Smooth muscle cell (in vitro differentiated cells): ENCODE data around the gene HDHD5. TPM values are rescaled to one million over a fixed set of nuclear protein-coding genes. Genes with fewer than 3 reads are reported as not detected.

Experiments used
- DNase-seq: peaks from one replicate; lab custom pipeline; 2025; ENCODE audit not compliant: unreplicated experiment; lab: John Stamatoyannopoulos, UW
- H2AFZ ChIP-seq: fragments of 200-600 bp; sonication (generic); 2 replicates; pipeline ENCODE4 v1.6.0; 2016; ENCODE audit warnings: antibody characterized with exemption, low read depth, mild to moderate bottlenecking
- H3F3A ChIP-seq: fragments of 200-600 bp; sonication (generic); 2 replicates; pipeline ENCODE4 v1.6.0; 2017; ENCODE audit warnings: antibody characterized with exemption, low read depth
- H3K27ac ChIP-seq: fragments of 200-600 bp; sonication (generic); 2 replicates; pipeline ENCODE4 v1.5.1; 2016; ENCODE audit warnings: low read depth, mild to moderate bottlenecking
- H3K27me3 ChIP-seq: fragments of 200-600 bp; sonication (generic); 2 replicates; pipeline ENCODE4 v1.6.1; 2016; ENCODE audit warnings: low read depth, mild to moderate bottlenecking
- H3K36me3 ChIP-seq: fragments of 200-600 bp; sonication (generic); 2 replicates; pipeline ENCODE4 v1.5.1; 2016; ENCODE audit warnings: low read depth
- H3K4me1 ChIP-seq: fragments of 200-600 bp; sonication (generic); 2 replicates; pipeline ENCODE4 v1.5.1; 2016; ENCODE audit warnings: low read depth
- H3K4me2 ChIP-seq: fragments of 200-600 bp; sonication (generic); 2 replicates; pipeline ENCODE4 v1.6.0; 2016; ENCODE audit warnings: mild to moderate bottlenecking
- H3K4me3 ChIP-seq: fragments of 200-600 bp; sonication (generic); 2 replicates; pipeline ENCODE4 v1.5.1; 2016; ENCODE audit warnings: mild to moderate bottlenecking
- H3K79me2 ChIP-seq: fragments of 200-600 bp; sonication (generic); 2 replicates; pipeline ENCODE4 v1.6.0; 2016; ENCODE audit warnings: low read depth, mild to moderate bottlenecking
- H3K9ac ChIP-seq: fragments of 200-600 bp; sonication (generic); 2 replicates; pipeline ENCODE4 v1.6.0; 2016; ENCODE audit warnings: low read depth
- H3K9me3 ChIP-seq: fragments of 200-600 bp; sonication (generic); replicated peaks from 2 replicates; pipeline ENCODE4 v1.5.1; 2016; ENCODE audit warnings: low read depth
- H4K20me1 ChIP-seq: fragments of 200-600 bp; sonication (generic); 2 replicates; pipeline ENCODE4 v1.6.0; 2016; ENCODE audit warnings: low read depth
- CTCF ChIP-seq: fragments of 200-600 bp; sonication (generic); IDR thresholded peaks from 2 replicates; pipeline ENCODE4 v1.5.1; 2017; ENCODE audit warnings: borderline replicate concordance, mild to moderate bottlenecking, antibody characterized with exemption; ENCODE audit not compliant: insufficient read depth, poor library complexity, severe bottlenecking
- WGBS: methylation state at CpG from one replicate; pipeline ENCODE4 v1.1.7; 2016; ENCODE audit warnings: low lambda C conversion rate; 5-methylcytosine and 5-hydroxymethylcytosine counted together
- polyA plus RNA-seq: library from polyadenylated mRNA; unstranded; fragments of >200 nt; fragmentation: Nextera tagmentation; extraction: Ambion mirVana; gene quantifications from 2 replicates; pipeline ENCODE4 v1.2.1, GENCODE V29; 2016
- total RNA-seq: library from RNA; depleted of rRNA; stranded (reverse); fragments of >200 nt; gene quantifications from 2 replicates; pipeline ENCODE4 v1.2.3, GENCODE V29; 2014

The HDHD5 gene
- total and polyA plus RNA-seq, 2 experiments from 2014 or later, result 25.5 to 52.1 TPM

GRCh38 chr22:17120281-17120680 lies 38.8 kb downstream of the HDHD5 start:
- TF ChIP-seq CTCF, result no peak
- no peaks in the 10 kb centered on the region for H3K79me2 ChIP-seq
- WGBS, result 0% methylated on average over 1 of the region's 45 CpGs
- H2AFZ ChIP-seq, result no peak overlapping the region
- H3K9me3 ChIP-seq, result no peaks in the 10 kb centered on the region
- peak; percentile 16 for DNase-seq
- H3K4me3 ChIP-seq, result peak overlapping the region; percentile 65
- peaks cover 9% of the 10 kb centered on the region for H3K4me1 ChIP-seq
- H3K27me3 ChIP-seq, result peaks cover 25% of the 10 kb centered on the region
- H3K4me2 ChIP-seq, result peak overlapping the region; percentile 93
- no peaks in the 10 kb centered on the region for H3F3A ChIP-seq
- no peaks in the 10 kb centered on the region for H3K36me3 ChIP-seq
- H3K9ac ChIP-seq, result no peak overlapping the region
- no peak overlapping the region for H3K27ac ChIP-seq
- H4K20me1 ChIP-seq, result no peaks in the 10 kb centered on the region

- 50% methylated on average over 50 of the region's 63 CpGs for WGBS
- H3K9ac ChIP-seq, result no peak overlapping the region
- peak; percentile 18 for TF ChIP-seq CTCF
Measured at GRCh38 chr22:17119481-17120202, 39.4 kb downstream of the HDHD5 start.

GRCh38 chr22:17118342-17118741 lies 40.7 kb downstream of the HDHD5 start:
- Histone ChIP-seq H3K4me2 (no peak overlapping the region), H3K27ac (no peak overlapping the region)
- TF ChIP-seq CTCF, result no peak

More at GRCh38 chr22:17119481-17120202, 39.4 kb downstream of the HDHD5 start:
- Histone ChIP-seq H3K36me3 (no peaks in the 10 kb centered on the region), H3K27ac (no peak overlapping the region), H2AFZ (no peak overlapping the region), H3K4me3 (no peak overlapping the region), H3F3A (no peaks in the 10 kb centered on the region), H3K9me3 (no peaks in the 10 kb centered on the region), H3K4me1 (peaks cover 9% of the 10 kb centered on the region), H3K4me2 (no peak overlapping the region), H4K20me1 (no peaks in the 10 kb centered on the region), H3K79me2 (no peaks in the 10 kb centered on the region), H3K27me3 (peaks cover 25% of the 10 kb centered on the region)
- no peak for DNase-seq

GRCh38 chr22:17117890-17118289 lies 41.2 kb downstream of the HDHD5 start:
- Histone ChIP-seq H3K79me2 (no peaks in the 10 kb centered on the region), H4K20me1 (no peaks in the 10 kb centered on the region), H3K4me2 (no peak overlapping the region), H3K36me3 (no peaks in the 10 kb centered on the region), H3K4me3 (no peak overlapping the region), H2AFZ (no peak overlapping the region), H3K4me1 (peaks cover 9% of the 10 kb centered on the region), H3K9me3 (no peaks in the 10 kb centered on the region), H3K27me3 (peaks cover 25% of the 10 kb centered on the region), H3K9ac (no peak overlapping the region), H3F3A (no peaks in the 10 kb centered on the region), H3K27ac (no peak overlapping the region)
- no peak for TF ChIP-seq CTCF
- WGBS, result 54% methylated on average over 4 of the region's 4 CpGs
- no peak for DNase-seq

More at GRCh38 chr22:17118342-17118741, 40.7 kb downstream of the HDHD5 start:
- H2AFZ ChIP-seq, result no peak overlapping the region
- 90% methylated on average over 4 of the region's 4 CpGs for WGBS
- no peaks in the 10 kb centered on the region for H3F3A ChIP-seq
- no peak overlapping the region for H3K4me3 ChIP-seq
- no peaks in the 10 kb centered on the region for H3K9me3 ChIP-seq
- no peaks in the 10 kb centered on the region for H3K79me2 ChIP-seq
- no peaks in the 10 kb centered on the region for H3K36me3 ChIP-seq
- no peak overlapping the region for H3K9ac ChIP-seq
- H4K20me1 ChIP-seq, result no peaks in the 10 kb centered on the region
- no peak for DNase-seq
- peaks cover 25% of the 10 kb centered on the region for H3K27me3 ChIP-seq
- peaks cover 9% of the 10 kb centered on the region for H3K4me1 ChIP-seq
